Activated naive CD8-positive, alpha-beta T cell treated with anti-CD3 and anti-CD28 coated beads, Interleukin-2, amount 50 U/mL, for 24 hours (primary cell): ENCODE results near the gene DBNDD1.
"Not testable (repeated sequence)": the region's sequence is repeated elsewhere in the genome, so short reads cannot be mapped to it uniquely, and the experiment has no call there.

Experiments used
- ATAC-seq: fragments of 150-1000 bp; cut with Tn5 transposase; one replicate; pipeline ENCODE4 v1.10.0; 2021
- DNase-seq: peaks from one replicate; pipeline ENCODE4 v3.0.0; 2021
- H3K27ac Mint-ChIP-seq: one replicate; pipeline ENCODE4 v1.8.0; 2021; ENCODE audit warnings: mild to moderate bottlenecking, mixed read lengths
- H3K27me3 Mint-ChIP-seq: one replicate; pipeline ENCODE4 v1.8.0; 2021; ENCODE audit warnings: mixed read lengths
- H3K36me3 Mint-ChIP-seq: one replicate; pipeline ENCODE4 v1.8.0; 2021; ENCODE audit warnings: low read depth, mixed read lengths
- H3K4me1 Mint-ChIP-seq: one replicate; pipeline ENCODE4 v1.8.0; 2021; ENCODE audit warnings: mixed read lengths
- H3K4me3 Mint-ChIP-seq: one replicate; pipeline ENCODE4 v1.8.0; 2021; ENCODE audit warnings: mild to moderate bottlenecking, moderate library complexity, mixed read lengths
- H3K9me3 Mint-ChIP-seq: one replicate; pipeline ENCODE4 v1.8.0; 2021; ENCODE audit warnings: mixed read lengths

The DBNDD1 gene

GRCh38 chr16:90010676-90011507 lies 8.4 kb downstream of the DBNDD1 start:
- ATAC-seq (no peak), DNase-seq (no peak)
- Mint-ChIP-seq H3K27ac (no peak overlapping the region), H3K27me3 (peaks cover 4% of the 10 kb centered on the region), H3K4me3 (no peak overlapping the region), H3K4me1 (peaks cover 24% of the 10 kb centered on the region), H3K9me3 (no peaks in the 10 kb centered on the region), H3K36me3 (no peaks in the 10 kb centered on the region)

- Mint-ChIP-seq H3K4me1 (peaks cover 24% of the 10 kb centered on the region), H3K9me3 (no peaks in the 10 kb centered on the region), H3K4me3 (peak overlapping the region; percentile 65), H3K36me3 (no peaks in the 10 kb centered on the region), H3K27ac (no peak overlapping the region), H3K27me3 (no peaks in the 10 kb centered on the region)
- ATAC-seq (no peak), DNase-seq (no peak)
These were observed 9.9 kb downstream of the DBNDD1 start for GRCh38 chr16:90009172-90009899.

GRCh38 chr16:90008708-90009145 lies 10.5 kb downstream of the DBNDD1 start:
- ATAC-seq: peak; percentile 98
- Mint-ChIP-seq H3K36me3 (no peaks in the 10 kb centered on the region), H3K9me3 (no peaks in the 10 kb centered on the region), H3K4me3 (peak overlapping the region; percentile 65), H3K4me1 (peaks cover 24% of the 10 kb centered on the region), H3K27ac (peak overlapping the region; percentile 74), H3K27me3 (no peaks in the 10 kb centered on the region)
- DNase-seq: peak; percentile 71

- peaks cover 24% of the 10 kb centered on the region for H3K4me1 Mint-ChIP-seq
- H3K9me3 Mint-ChIP-seq, H3K4me3 Mint-ChIP-seq: not testable (repeated sequence)
These were observed 11.5 kb downstream of the DBNDD1 start for GRCh38 chr16:90007635-90008234.

GRCh38 chr16:90007015-90007414 lies 12.2 kb downstream of the DBNDD1 start:
- no peak overlapping the region for H3K27ac Mint-ChIP-seq
- no peaks in the 10 kb centered on the region for H3K36me3 Mint-ChIP-seq

More at GRCh38 chr16:90007635-90008234, 11.5 kb downstream of the DBNDD1 start:
- not testable (repeated sequence) for ATAC-seq, DNase-seq, H3K27ac Mint-ChIP-seq, H3K36me3 Mint-ChIP-seq, H3K27me3 Mint-ChIP-seq

GRCh38 chr16:90005956-90006663 lies 13.1 kb downstream of the DBNDD1 start:
- no peak for ATAC-seq
- Mint-ChIP-seq H3K9me3 (no peaks in the 10 kb centered on the region), H3K27me3 (no peaks in the 10 kb centered on the region), H3K4me1 (peaks cover 24% of the 10 kb centered on the region), H3K36me3 (no peaks in the 10 kb centered on the region), H3K27ac (no peak overlapping the region), H3K4me3 (no peak overlapping the region)
- DNase-seq: no peak

More at GRCh38 chr16:90007015-90007414, 12.2 kb downstream of the DBNDD1 start:
- H3K9me3 Mint-ChIP-seq: no peaks in the 10 kb centered on the region
- no peak overlapping the region for H3K4me3 Mint-ChIP-seq
- peaks cover 24% of the 10 kb centered on the region for H3K4me1 Mint-ChIP-seq
- no peaks in the 10 kb centered on the region for H3K27me3 Mint-ChIP-seq
- DNase-seq: no peak
- no peak for ATAC-seq

GRCh38 chr16:90004577-90004976 lies 14.7 kb downstream of the DBNDD1 start:
- ATAC-seq (no peak), DNase-seq (no peak)
- Mint-ChIP-seq H3K4me3 (no peak overlapping the region), H3K27ac (no peak overlapping the region), H3K27me3 (no peaks in the 10 kb centered on the region), H3K9me3 (no peaks in the 10 kb centered on the region), H3K36me3 (no peaks in the 10 kb centered on the region), H3K4me1 (peaks cover 15% of the 10 kb centered on the region)

- H3K4me1 Mint-ChIP-seq: peaks cover 4% of the 10 kb centered on the region
- H3K4me3 Mint-ChIP-seq: no peak overlapping the region
These were observed 16.5 kb downstream of the DBNDD1 start for GRCh38 chr16:90002759-90003158.

GRCh38 chr16:90001761-90002503 lies 17.3 kb downstream of the DBNDD1 start:
- ATAC-seq (no peak), DNase-seq (no peak)
- H3K27ac Mint-ChIP-seq: no peak overlapping the region
- no peak overlapping the region for H3K4me3 Mint-ChIP-seq
- H3K27me3 Mint-ChIP-seq: no peaks in the 10 kb centered on the region
- no peaks in the 10 kb centered on the region for H3K4me1 Mint-ChIP-seq
- no peaks in the 10 kb centered on the region for H3K9me3 Mint-ChIP-seq
- H3K36me3 Mint-ChIP-seq: peaks cover 13% of the 10 kb centered on the region

More at GRCh38 chr16:90002759-90003158, 16.5 kb downstream of the DBNDD1 start:
- H3K27me3 Mint-ChIP-seq: no peaks in the 10 kb centered on the region
- no peak overlapping the region for H3K27ac Mint-ChIP-seq
- ATAC-seq (no peak), DNase-seq (no peak)
- H3K36me3 Mint-ChIP-seq: peaks cover 7% of the 10 kb centered on the region
- no peaks in the 10 kb centered on the region for H3K9me3 Mint-ChIP-seq

- Mint-ChIP-seq H3K27me3 (peaks cover 2% of the 10 kb centered on the region), H3K27ac (no peak overlapping the region), H3K36me3 (peaks cover 24% of the 10 kb centered on the region), H3K4me1 (peaks cover 8% of the 10 kb centered on the region), H3K4me3 (no peak overlapping the region), H3K9me3 (peaks cover 5% of the 10 kb centered on the region)
- DNase-seq (no peak), ATAC-seq (no peak)
These were observed 18.4 kb downstream of the DBNDD1 start for GRCh38 chr16:90000733-90001427.

GRCh38 chr16:89999831-90000574 lies 19.3 kb downstream of the DBNDD1 start:
- Mint-ChIP-seq H3K27ac (no peak overlapping the region), H3K4me1 (peaks cover 17% of the 10 kb centered on the region), H3K27me3 (peaks cover 11% of the 10 kb centered on the region), H3K36me3 (peaks cover 32% of the 10 kb centered on the region), H3K9me3 (peaks cover 11% of the 10 kb centered on the region), H3K4me3 (no peak overlapping the region)
- ATAC-seq: no peak
- DNase-seq: no peak

- H3K27ac Mint-ChIP-seq: peak overlapping the region; percentile 97
- no peak for ATAC-seq
- peaks cover 22% of the 10 kb centered on the region for H3K4me1 Mint-ChIP-seq
- no peak for DNase-seq
- H3K36me3 Mint-ChIP-seq: peaks cover 66% of the 10 kb centered on the region
- H3K27me3 Mint-ChIP-seq: peaks cover 15% of the 10 kb centered on the region
- peaks cover 15% of the 10 kb centered on the region for H3K9me3 Mint-ChIP-seq
- H3K4me3 Mint-ChIP-seq: peak overlapping the region; percentile 74
These were observed 23.1 kb downstream of the DBNDD1 start for GRCh38 chr16:89996178-89996489.
